BLaER1 treated with 17β-estradiol and CSF1 and Interleukin-3, amounts not matched to agents 10 nM and 100 nM (cell line): ENCODE data around the gene PPP6R2.

Experiments used
- H3K27ac ChIP-seq, 11 experiments: shearing (Covaris generic); formaldehyde crosslinking; 2 replicates each; pipeline ENCODE4 v1.8.1; 2022
- H3K27me3 ChIP-seq, 11 experiments: shearing (Covaris generic); formaldehyde crosslinking; 2 replicates each; pipeline ENCODE4 v1.8.1; 2022
- H3K36me3 ChIP-seq, 11 experiments: shearing (Covaris generic); formaldehyde crosslinking; 2 replicates each; pipeline ENCODE4 v1.8.1; 2022
- H3K4me1 ChIP-seq, 10 experiments: shearing (Covaris generic); formaldehyde crosslinking; 2 replicates each; pipeline ENCODE4 v1.8.1; 2022
- H3K4me2 ChIP-seq, 11 experiments: shearing (Covaris generic); formaldehyde crosslinking; 2 replicates each; pipeline ENCODE4 v1.8.1; 2022
- H3K4me3 ChIP-seq, 10 experiments: shearing (Covaris generic); formaldehyde crosslinking; 2 replicates each; pipeline ENCODE4 v1.8.1; 2022
- H3K9ac ChIP-seq, 11 experiments: shearing (Covaris generic); formaldehyde crosslinking; 2 replicates each; pipeline ENCODE4 v1.8.1; 2022
- H3K9me3 ChIP-seq, 11 experiments: shearing (Covaris generic); formaldehyde crosslinking; replicated peaks in 1 of 11; 2 replicates each; pipeline ENCODE4 v1.8.1; 2022
- H4K20me1 ChIP-seq, 11 experiments: shearing (Covaris generic); formaldehyde crosslinking; 2 replicates each; pipeline ENCODE4 v1.8.1; 2022
- Cebpa-rat ChIP-seq, 11 experiments: shearing (Covaris generic); IDR thresholded peaks; 2 replicates each; pipeline ENCODE4 v1.8.1; 2022

The PPP6R2 gene

GRCh38 chr22:50435291-50436014, 92.3 kb downstream of the PPP6R2 start:
- Histone ChIP-seq H3K27me3 (no peaks in the 10 kb centered on the region; a peak in 1 of 22 replicates), H3K4me2 (peak overlapping the region; percentile 20 to 96 (median 81); a peak in 19 of 22 replicates), H3K36me3 (peaks cover 60 to 84% (median 70%) of the 10 kb centered on the region in 11 experiments), H3K4me1 (peaks cover 23 to 59% (median 45%) of the 10 kb centered on the region in 10 experiments), H3K27ac (peak overlapping the region in 6 of 11 experiments; percentile 4 to 71 (median 48); a peak in 9 of 22 replicates), H3K4me3 (peak overlapping the region in 2 of 10 experiments; percentile 4 to 41; a peak in 2 of 20 replicates), H3K9me3 (no peaks in the 10 kb centered on the region), H4K20me1 (peaks cover 17 to 80% (median 66%) of the 10 kb centered on the region in 11 experiments; a peak in 21 of 22 replicates), H3K9ac (peak overlapping the region in 8 of 11 experiments; percentile 1 to 70 (median 44); a peak in 13 of 22 replicates)
- TF ChIP-seq Cebpa-rat (IDR thresholded peaks at IDR 0.05), result no peak

DNA sequence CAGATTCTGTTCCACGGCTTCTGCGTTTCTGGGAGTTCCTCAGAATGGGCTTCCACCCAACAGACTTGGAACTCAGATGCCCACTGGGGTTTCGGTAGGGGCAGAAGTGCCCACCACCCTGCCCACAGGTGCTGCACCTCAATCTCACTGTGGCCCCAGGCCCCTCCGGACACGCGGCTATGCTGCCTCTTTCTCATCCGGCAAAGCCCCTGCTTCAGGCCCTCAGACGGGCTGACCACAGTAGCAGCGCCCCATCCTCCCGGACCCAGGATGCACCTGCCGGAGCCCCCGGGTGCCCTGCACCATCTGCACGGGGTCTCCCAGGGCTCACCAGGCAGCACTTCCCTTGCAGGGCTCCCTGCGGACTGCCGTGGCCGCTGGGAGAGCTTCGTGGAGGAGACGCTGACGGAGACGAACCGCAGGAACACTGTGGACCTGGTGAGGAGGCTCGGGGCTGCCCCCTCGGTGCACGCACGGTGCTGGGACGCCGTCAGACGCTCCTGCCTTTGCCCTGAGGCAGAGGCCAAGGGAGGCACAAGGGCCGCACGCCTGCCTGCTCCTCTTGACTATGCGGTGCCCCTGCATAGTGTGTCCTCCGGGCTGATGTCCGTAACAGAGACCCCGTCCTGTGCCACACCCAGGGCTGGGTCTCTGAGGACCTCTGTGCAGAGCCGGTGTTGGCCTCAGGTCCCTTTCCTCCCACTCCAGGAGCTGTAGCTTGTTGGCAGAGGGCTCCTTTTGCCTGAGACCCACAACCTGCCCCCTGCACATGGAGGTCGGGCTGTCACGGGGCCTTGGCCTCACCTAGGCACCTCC, 93.1 kb downstream of the PPP6R2 start:
- Histone ChIP-seq H3K9ac (peak overlapping the region in 8 of 11 experiments; percentile 1 to 70 (median 44); a peak in 13 of 22 replicates), H3K27ac (peak overlapping the region in 6 of 11 experiments; percentile 4 to 71 (median 61); a peak in 9 of 22 replicates), H3K4me1 (peaks cover 23 to 66% (median 53%) of the 10 kb centered on the region in 10 experiments), H3K4me2 (peak overlapping the region; percentile 20 to 96 (median 81); a peak in 19 of 22 replicates), H4K20me1 (peaks cover 17 to 80% (median 70%) of the 10 kb centered on the region in 11 experiments; a peak in 21 of 22 replicates), H3K27me3 (no peaks in the 10 kb centered on the region; a peak in 1 of 22 replicates), H3K9me3 (no peaks in the 10 kb centered on the region), H3K4me3 (peak overlapping the region in 3 of 10 experiments; percentile 4 to 41 (median 36); a peak in 4 of 20 replicates), H3K36me3 (peaks cover 59 to 84% (median 70%) of the 10 kb centered on the region in 11 experiments)
- no peak for TF ChIP-seq Cebpa-rat (IDR thresholded peaks at IDR 0.05)

DNA sequence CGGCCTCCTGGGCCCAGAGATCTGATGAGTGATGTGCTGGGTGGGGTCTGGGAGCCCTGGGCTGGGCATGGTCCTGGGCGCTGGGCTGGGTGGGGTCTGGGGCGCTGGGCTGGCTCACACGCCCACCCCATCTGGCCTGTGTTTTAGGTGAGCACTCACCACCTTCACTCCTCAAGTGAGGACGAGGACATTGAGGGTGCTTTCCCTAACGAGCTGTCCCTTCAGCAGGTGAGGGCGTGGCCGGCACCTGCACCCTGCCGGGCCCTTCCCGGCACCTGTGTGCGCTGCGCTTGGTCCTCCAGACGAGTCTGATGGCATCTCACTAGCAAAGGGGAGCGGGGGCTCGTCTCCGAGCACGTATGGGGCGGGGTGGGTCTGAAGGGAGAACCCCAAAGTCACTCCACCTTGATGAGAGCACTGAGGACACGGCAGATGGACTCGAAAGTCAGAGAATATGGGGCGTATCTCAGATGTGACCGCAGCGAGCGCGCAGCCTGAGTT, 93.8 kb downstream of the PPP6R2 start:
- TF ChIP-seq Cebpa-rat (IDR thresholded peaks at IDR 0.05), result no peak
- Histone ChIP-seq H3K4me1 (peaks cover 23 to 73% (median 58%) of the 10 kb centered on the region in 10 experiments), H4K20me1 (peaks cover 17 to 80% (median 71%) of the 10 kb centered on the region in 11 experiments; a peak in 21 of 22 replicates), H3K36me3 (peaks cover 58 to 84% (median 70%) of the 10 kb centered on the region in 11 experiments), H3K4me2 (peak overlapping the region in 8 of 11 experiments; percentile 73 to 96 (median 86); a peak in 16 of 22 replicates), H3K27me3 (no peaks in the 10 kb centered on the region; a peak in 1 of 22 replicates), H3K9me3 (no peaks in the 10 kb centered on the region), H3K9ac (peak overlapping the region in 5 of 11 experiments; percentile 1 to 70 (median 67); a peak in 8 of 22 replicates), H3K4me3 (peak overlapping the region in 1 of 10 experiments; percentile 36; a peak in 1 of 20 replicates), H3K27ac (peak overlapping the region in 4 of 11 experiments; percentile 53 to 71 (median 69); a peak in 7 of 22 replicates)

DNA sequence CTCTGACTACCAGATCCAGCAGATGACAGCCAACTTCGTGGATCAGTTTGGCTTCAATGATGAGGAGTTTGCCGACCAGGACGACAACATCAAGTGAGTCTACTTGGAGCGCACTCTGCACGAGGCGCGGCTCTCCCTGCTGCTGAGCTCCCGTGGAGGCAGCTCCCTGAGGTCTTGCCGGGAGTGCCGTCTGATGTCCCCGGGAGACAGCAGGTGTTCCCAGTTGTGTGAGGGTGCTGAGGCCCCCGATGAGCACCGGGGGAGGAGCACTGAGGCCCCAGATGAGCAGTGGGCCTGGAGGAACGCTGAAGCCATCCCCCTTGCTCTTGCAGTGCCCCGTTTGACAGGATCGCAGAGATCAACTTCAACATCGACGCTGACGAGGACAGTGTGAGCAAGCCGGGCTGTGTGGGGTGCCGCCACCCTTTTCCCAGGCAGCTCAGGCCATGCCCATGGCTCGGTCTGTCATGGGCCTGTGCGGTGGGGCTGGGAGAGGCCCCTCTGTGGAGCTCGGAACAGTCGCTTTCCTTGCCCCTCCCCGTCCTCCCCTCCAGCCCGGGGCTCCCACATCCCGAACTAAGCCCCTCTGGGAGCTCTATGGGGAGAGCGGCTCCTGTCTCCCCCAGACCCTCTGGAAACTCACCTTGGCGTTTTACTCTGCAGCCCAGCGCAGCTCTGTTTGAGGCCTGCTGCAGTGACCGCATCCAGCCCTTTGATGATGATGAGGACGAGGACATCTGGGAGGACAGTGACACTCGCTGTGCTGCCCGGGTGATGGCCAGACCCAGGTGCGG, 94.6 kb downstream of the PPP6R2 start:
- Histone ChIP-seq H3K27me3 (no peaks in the 10 kb centered on the region; a peak in 1 of 22 replicates), H3K4me3 (no peak overlapping the region), H3K9ac (peak overlapping the region in 4 of 11 experiments; percentile 9 to 54 (median 31); a peak in 4 of 22 replicates), H3K9me3 (no peaks in the 10 kb centered on the region), H4K20me1 (peaks cover 17 to 80% (median 74%) of the 10 kb centered on the region in 11 experiments; a peak in 21 of 22 replicates), H3K27ac (no peak overlapping the region), H3K4me2 (peak overlapping the region in 6 of 11 experiments; percentile 3 to 96 (median 58); a peak in 12 of 22 replicates), H3K36me3 (peaks cover 54 to 80% (median 66%) of the 10 kb centered on the region in 11 experiments), H3K4me1 (peaks cover 23 to 77% (median 60%) of the 10 kb centered on the region in 10 experiments)
- TF ChIP-seq Cebpa-rat (IDR thresholded peaks at IDR 0.05), result no peak

DNA sequence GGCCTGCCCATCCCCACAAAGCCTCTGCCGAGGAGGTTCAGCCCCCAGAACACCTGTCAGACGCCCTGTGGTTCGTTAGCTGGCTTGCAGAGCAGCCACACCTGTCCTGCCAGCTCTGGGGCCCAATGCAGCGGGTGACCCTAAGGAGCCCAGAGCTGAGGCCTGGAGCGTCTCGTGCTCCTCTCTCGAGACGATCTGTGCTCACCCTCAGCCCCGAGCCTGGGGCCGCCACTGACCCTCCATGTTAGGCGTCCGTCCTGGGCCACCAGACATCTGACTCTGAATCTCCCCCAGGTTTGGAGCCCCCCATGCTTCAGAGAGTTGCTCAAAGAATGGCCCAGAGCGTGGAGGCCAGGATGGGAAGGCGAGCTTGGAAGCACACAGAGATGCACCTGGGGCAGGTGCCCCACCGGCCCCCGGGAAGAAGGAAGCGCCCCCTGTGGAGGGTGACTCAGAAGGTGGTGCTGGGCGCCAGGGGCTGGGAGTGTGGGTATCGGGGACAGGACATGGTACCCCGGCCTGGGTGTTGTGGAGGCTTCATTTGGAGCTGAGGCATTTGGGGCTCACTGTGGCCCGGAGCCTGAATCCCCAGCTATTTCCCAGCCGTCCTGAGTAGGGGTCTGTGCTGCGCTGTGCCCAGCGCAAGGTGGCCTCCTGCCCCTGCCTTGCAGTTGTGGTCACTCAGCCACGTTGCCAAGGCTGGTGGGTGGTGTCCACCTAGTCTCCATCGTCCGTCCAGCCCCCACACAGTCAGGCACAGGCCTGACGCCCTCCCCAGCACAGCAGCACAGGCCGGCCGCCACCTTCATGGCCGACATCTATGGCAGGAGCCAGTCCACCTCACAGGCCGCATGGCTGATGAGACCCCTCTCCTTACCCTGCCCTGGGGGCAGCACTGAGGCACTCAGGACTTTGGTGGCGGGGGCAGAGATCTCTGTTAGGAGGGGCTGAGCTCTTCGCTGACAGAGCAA, 95.5 kb downstream of the PPP6R2 start:
- peak overlapping the region in 8 of 11 experiments; percentile 12 to 96 (median 50); a peak in 12 of 22 replicates for H3K4me2 ChIP-seq
- H3K36me3 ChIP-seq, result peaks cover 56 to 84% (median 73%) of the 10 kb centered on the region in 11 experiments
- no peak overlapping the region for H3K27ac ChIP-seq
- no peaks in the 10 kb centered on the region for H3K9me3 ChIP-seq
- H3K4me1 ChIP-seq, result peaks cover 23 to 84% (median 66%) of the 10 kb centered on the region in 10 experiments
- no peak overlapping the region for H3K4me3 ChIP-seq
- H4K20me1 ChIP-seq, result peaks cover 22 to 87% (median 81%) of the 10 kb centered on the region in 11 experiments; a peak in 21 of 22 replicates
- no peak for TF ChIP-seq Cebpa-rat (IDR thresholded peaks at IDR 0.05)
- H3K9ac ChIP-seq, result peak overlapping the region in 4 of 11 experiments; percentile 29 to 54 (median 42); a peak in 4 of 22 replicates
- no peaks in the 10 kb centered on the region; a peak in 1 of 22 replicates for H3K27me3 ChIP-seq

- H3K9ac ChIP-seq, result peak overlapping the region in 5 of 11 experiments; percentile 13 to 52 (median 17); a peak in 3 of 22 replicates
- peak overlapping the region in 9 of 11 experiments; percentile 12 to 48 (median 37); a peak in 11 of 22 replicates for H3K4me2 ChIP-seq
- TF ChIP-seq Cebpa-rat (IDR thresholded peaks at IDR 0.05), result no peak
- H3K4me3 ChIP-seq, result no peak overlapping the region
- peaks cover 26 to 93% (median 86%) of the 10 kb centered on the region in 11 experiments; a peak in 21 of 22 replicates for H4K20me1 ChIP-seq
- H3K27me3 ChIP-seq, result no peaks in the 10 kb centered on the region; a peak in 1 of 22 replicates
- peaks cover 56 to 89% (median 76%) of the 10 kb centered on the region in 11 experiments for H3K36me3 ChIP-seq
- no peaks in the 10 kb centered on the region for H3K9me3 ChIP-seq
- peaks cover 27 to 92% (median 73%) of the 10 kb centered on the region in 10 experiments for H3K4me1 ChIP-seq
- H3K27ac ChIP-seq, result no peak overlapping the region
These were observed 96.3 kb downstream of the PPP6R2 start for GRCh38 chr22:50439314-50439870.
